GM12873 (cell line): ENCODE results near the gene ZC3H18.
A peak's percentile ranks its signal among the peaks of the same experiment; 100 is the strongest.

Experiments
- CTCF ChIP-seq: IDR thresholded peaks from 2 replicates; pipeline ENCODE4 v1.5.1; 2012; ENCODE audit warnings: low read depth, mild to moderate bottlenecking, moderate library complexity, low read length, control low read depth; ENCODE audit not compliant: insufficient read depth; ENCODE audit errors: missing control alignments

The ZC3H18 gene

GRCh38 chr16:88602091-88602490 lies 31.9 kb downstream of the ZC3H18 start:
- no peak for TF ChIP-seq CTCF

DNA sequence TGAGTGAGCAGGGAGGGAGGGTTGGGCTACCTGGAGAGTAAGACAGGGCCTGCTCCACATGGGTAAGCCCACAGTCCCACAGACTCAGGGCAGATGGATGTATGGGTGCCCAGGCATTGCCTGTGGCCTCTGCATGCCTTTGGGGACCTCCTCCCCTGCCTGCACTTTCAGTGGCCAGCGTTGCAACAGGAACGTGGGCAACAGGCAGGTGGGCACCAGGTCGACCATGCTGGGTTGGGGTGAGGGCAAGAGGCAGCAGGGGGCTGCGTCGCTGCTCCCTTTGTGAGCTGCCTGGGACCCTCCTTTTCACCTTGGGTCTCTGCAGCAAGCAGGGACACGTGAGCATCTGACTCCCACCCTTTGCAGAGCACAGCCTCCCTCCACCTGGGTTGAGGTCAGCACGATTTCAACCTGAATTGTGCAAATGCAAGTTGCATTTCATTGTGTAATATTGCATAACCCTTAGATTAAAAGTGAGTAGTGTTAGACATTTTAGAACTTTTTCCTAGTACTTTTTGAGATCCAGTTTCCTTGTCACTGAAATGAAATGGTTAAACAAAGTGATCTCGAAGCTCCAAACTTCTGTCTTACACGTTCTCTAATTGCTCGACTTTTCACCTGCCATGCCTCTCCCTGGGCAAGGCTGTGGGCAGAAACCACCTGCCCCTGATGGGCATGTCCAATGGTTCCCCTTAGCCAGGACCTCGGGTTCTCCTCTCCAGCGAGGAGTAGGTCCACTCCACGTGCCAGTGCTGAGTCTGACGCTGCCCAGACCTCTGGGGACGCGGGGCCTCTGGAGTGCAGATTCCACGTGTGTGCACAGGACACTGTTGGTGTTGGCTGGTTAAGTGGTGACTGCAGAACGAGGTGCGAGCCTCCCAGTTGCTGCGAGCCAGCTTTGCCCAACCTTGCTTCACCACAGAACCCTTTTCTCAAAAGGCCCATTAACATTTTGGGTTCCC lies 35.3 kb downstream of the ZC3H18 start:
- no peak for TF ChIP-seq CTCF

DNA sequence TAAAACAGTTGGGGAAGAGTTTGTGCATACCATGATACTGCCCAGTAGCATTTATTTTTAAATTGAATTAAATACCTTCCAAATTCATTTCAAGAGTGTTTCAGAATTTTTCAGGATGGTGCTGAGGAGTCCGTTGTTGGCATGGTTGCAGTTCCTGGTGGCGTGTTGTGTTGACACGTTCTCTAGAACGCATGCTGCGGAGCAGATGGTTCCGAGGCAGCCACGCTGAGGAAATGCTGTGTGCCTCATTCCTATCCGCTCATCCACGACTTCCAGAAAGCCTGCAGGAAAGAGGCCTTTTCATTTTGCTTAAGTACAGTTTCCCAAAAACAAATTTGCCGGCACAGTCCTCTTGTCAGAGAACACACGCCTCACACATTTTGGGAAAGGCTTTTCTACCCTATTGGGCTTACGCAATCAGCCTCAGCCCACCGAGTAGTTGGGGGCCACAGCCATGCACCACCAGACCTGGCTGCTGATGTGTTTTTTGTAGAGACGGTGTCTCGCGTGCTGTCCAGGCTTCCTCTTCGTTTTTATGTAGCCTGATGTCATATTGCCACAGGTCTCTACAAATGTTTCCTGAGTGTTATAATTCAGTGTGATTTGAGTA lies 36.0 kb downstream of the ZC3H18 start:
- TF ChIP-seq CTCF, result no peak

DNA sequence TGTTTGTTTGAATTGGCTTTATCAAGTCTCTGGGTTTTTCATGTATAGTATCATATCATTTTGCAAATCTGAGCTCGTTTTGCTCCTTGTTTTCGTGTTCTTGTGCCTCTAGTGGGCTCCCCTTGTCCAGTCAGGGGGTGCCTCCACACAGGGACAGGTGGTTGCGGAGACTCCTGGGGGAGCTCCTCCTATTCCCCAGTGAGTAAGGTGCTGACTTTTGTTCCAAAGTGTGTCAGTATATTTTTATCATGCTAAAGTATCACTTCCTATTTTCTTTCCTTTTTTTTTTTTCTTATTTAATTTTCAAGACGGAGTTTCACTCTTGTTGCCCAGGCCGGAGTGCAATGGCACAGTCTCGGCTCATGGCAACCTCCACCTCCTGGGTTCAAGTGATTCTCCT lies 37.9 kb downstream of the ZC3H18 start:
- TF ChIP-seq CTCF, result no peak

DNA sequence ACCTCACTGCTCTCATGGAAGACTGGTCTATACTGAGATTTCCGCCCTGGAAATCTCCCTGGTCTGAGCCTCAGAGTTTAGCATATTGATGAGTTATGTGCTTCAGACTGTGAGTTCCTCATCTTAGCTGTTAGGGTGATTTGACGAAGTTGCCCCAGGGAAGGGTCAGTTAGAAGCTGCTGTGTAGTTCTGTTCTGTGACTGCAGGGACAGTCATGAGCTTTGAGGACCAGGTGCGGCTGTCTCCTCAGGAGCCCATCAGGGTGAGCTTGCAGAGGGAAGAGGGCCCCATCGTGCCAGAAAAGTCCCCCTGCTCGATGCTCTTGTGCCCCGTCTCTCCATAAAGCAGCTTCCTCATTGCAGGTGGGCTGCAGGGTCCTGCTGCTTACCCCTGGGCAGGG lies 39.9 kb downstream of the ZC3H18 start:
- peak; percentile 38 for TF ChIP-seq CTCF

DNA sequence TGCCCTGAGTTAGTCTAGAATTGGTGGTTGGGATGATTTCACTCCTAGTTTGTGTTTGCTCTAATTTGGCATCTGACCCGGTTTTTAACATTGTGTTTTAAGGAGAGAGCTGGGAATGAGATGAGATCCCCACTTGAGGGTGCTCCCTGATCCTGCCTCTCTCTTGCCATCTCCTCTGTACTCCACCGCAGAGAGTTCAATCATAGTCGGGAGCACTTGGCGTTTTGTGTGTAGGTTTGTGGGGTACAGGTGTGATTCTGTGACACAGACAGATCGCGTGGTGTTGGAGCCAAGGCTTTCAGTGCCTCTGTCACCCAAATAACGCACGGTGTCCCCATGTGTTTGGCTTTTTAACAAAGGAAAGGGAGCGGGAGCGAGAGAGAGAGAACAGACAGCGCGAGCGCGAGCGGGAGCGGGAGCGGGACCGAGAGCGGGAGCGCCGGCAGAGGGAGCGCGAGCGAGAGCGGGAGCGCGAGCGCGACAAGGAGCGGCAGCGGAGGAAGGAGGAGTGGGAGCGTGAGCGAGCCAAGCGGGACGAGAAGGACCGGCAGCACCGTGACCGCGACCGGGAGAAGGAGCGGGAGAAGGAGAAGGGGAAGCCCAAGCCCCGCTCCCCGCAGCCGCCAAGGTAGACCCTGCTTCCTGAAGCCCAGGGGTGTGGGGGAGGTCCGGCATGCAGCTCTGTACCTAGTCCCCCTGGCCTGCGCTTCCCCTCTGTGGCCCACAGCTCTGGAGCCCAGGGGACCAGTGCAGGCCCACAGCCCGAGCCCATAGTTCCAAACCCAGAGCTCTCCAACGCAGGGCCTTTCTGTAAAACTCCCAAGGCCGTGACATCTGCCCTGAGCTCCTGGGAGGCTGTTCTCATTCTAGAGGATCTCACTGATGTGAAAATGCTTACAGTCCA lies 41.0 kb downstream of the ZC3H18 start:
- no peak for TF ChIP-seq CTCF
